HepG2 (cell line): ENCODE data around the gene TF. TPM values are rescaled to one million over a fixed set of nuclear protein-coding genes. Genes with fewer than 3 reads are reported as not detected.

Source experiments
- ATM ChIP-seq: fragments of 450-650 bp; IDR thresholded peaks from 2 replicates; pipeline ENCODE4 v1.7.1; 2017; ENCODE audit warnings: mild to moderate bottlenecking, borderline replicate concordance
- ERF ChIP-seq: IDR thresholded peaks from 2 replicates; pipeline ENCODE4 v1.6.1; 2018; ENCODE audit warnings: missing biosample characterization, missing genetic modification reagents
- GATAD1 ChIP-seq: IDR thresholded peaks from 2 replicates; pipeline ENCODE4 v1.6.1; 2016; ENCODE audit warnings: missing genetic modification reagents, missing compliant biosample characterization
- ISX ChIP-seq: sonication (generic); formaldehyde crosslinking; conservative IDR thresholded peaks from 2 replicates; pipeline ENCODE4 v1.5.0; 2020; ENCODE audit warnings: missing genetic modification reagents
- KDM3A ChIP-seq: IDR thresholded peaks from 2 replicates; pipeline ENCODE4 v1.6.1; 2018; ENCODE audit warnings: low read depth, missing compliant biosample characterization
- KLF12 ChIP-seq: sonication (generic); formaldehyde crosslinking; IDR thresholded peaks from 2 replicates; pipeline ENCODE4 v1.4.0; 2020; ENCODE audit warnings: missing genetic modification reagents, borderline replicate concordance
- MAZ ChIP-seq, 2 experiments: sonication (generic) in 1 of 2; formaldehyde crosslinking in 1 of 2; IDR thresholded peaks; 2 replicates each; pipeline versions ENCODE4 v1.5.0 to v1.6.1; 2012 to 2020; ENCODE audit warnings: low read depth in 2 of 2, mild to moderate bottlenecking in 2 of 2, borderline replicate concordance in 1 of 2, improper control_type of control experiment in 1 of 2, low read length in 1 of 2, missing genetic modification reagents in 1 of 2, moderate library complexity in 1 of 2
- MBNL3 ChIP-seq: fragments of 250-450 bp; sonication (Bioruptor Pico); conservative IDR thresholded peaks from 2 replicates; pipeline ENCODE4 v1.8.0; 2022; ENCODE audit warnings: mild to moderate bottlenecking, inconsistent platforms
- ZNF672 ChIP-seq: sonication (generic); formaldehyde crosslinking; IDR thresholded peaks from 2 replicates; pipeline ENCODE4 v1.8.1; 2022; ENCODE audit warnings: missing genetic modification reagents
- ZNF749 ChIP-seq: sonication (generic); formaldehyde crosslinking; IDR thresholded peaks from 2 replicates; pipeline ENCODE4 v1.8.0; 2022; ENCODE audit warnings: mild to moderate bottlenecking, missing genetic modification reagents, moderate library complexity, borderline replicate concordance
- polyA plus RNA-seq, 8 experiments: library from polyadenylated mRNA; depleted of rRNA in 3 of 8; stranded (reverse) in 7 of 8; unstranded in 1 of 8; fragments of >200 nt; fragmentation: Illumina TruSeq in 4 of 8; extraction: Trizol in 4 of 8; gene quantifications; 2 replicates each; pipeline versions ENCODE4 v1.2.1 to v1.2.3, GENCODE V29; 2011 to 2016; ENCODE audit warnings: low read depth in 4 of 8, missing spikeins in 1 of 8, mixed read lengths in 1 of 8; ENCODE audit not compliant: insufficient read depth in 1 of 8
- total RNA-seq, 5 experiments: library from RNA; depleted of rRNA; stranded (reverse); fragments of >200 nt; fragmentation: Illumina TruSeq; extraction: Trizol; gene quantifications; 2 replicates each; pipeline ENCODE4 v1.2.3, GENCODE V29; 2016; ENCODE audit warnings: low read depth in 1 of 5
- TF ChIP-seq, protein P1 (sequence below): IDR thresholded peaks from 2 replicates; pipeline ENCODE4 v1.6.1; 2016; ENCODE audit warnings: low read depth, control low read depth
- TF ChIP-seq, protein P2 (sequence below): sonication (generic); formaldehyde crosslinking; conservative IDR thresholded peaks from 2 replicates; pipeline ENCODE4 v1.5.0; 2020; ENCODE audit warnings: missing genetic modification reagents
- TF ChIP-seq, protein P3 (sequence below): sonication (generic); formaldehyde crosslinking; IDR thresholded peaks from 2 replicates; pipeline ENCODE4 v1.4.0; 2020; ENCODE audit warnings: missing genetic modification reagents, borderline replicate concordance
- TF ChIP-seq, protein P4 (sequence below): sonication (generic); formaldehyde crosslinking; IDR thresholded peaks from 2 replicates; pipeline ENCODE4 v1.5.1; 2020; ENCODE audit warnings: missing genetic modification reagents, mild to moderate bottlenecking, borderline replicate concordance
- TF ChIP-seq, protein P5 (sequence below): sonication (generic); formaldehyde crosslinking; IDR thresholded peaks from 2 replicates; pipeline ENCODE4 v1.8.0; 2022; ENCODE audit warnings: mild to moderate bottlenecking, missing genetic modification reagents, moderate library complexity
- TF ChIP-seq, protein P6 (sequence below): IDR thresholded peaks from 2 replicates; pipeline ENCODE4 v1.6.1; 2016; ENCODE audit warnings: mild to moderate bottlenecking, missing biosample characterization, missing genetic modification reagents
- TF ChIP-seq, protein P7 (sequence below): sonication (generic); formaldehyde crosslinking; IDR thresholded peaks from 2 replicates; pipeline ENCODE4 v1.4.0; 2020; ENCODE audit warnings: missing genetic modification reagents

The TF gene
- total and polyA plus RNA-seq, 2 of the 13 experiments (the other 11 are each of a cell fraction or from before 2014, with no cell fraction given): 10,074 to 11,821 TPM

DNA sequence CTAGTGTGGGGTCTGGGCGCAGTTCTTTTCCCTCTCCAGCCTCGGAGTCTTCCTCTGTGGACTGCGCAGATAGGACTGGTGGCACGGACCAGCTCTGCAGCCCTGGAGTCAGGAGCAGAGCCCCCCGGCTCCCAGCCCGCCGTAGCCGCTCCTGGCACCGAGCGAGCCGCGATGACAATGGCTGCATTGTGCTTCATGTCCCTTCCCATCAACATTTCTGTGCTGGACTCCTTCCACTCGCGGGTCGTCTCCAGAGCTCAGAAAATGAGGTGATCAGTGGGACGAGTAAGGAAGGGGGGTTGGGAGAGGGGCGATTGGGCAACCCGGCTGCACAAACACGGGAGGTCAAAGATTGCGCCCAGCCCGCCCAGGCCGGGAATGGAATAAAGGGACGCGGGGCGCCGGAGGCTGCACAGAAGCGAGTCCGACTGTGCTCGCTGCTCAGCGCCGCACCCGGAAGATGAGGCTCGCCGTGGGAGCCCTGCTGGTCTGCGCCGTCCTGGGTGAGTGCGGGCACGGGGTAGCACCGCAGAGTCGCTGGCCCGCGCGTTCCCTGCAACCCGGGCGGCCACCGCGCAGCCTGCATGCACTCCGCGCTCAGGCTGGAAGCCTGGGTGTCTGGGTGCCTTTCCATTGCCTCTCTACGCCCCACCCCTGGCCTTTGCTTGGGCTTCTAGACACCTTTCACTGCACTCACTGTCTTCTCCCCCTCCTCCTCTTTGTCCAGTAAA lies at the start of gene TF (continued):
- TF ChIP-seq, protein P1, sequence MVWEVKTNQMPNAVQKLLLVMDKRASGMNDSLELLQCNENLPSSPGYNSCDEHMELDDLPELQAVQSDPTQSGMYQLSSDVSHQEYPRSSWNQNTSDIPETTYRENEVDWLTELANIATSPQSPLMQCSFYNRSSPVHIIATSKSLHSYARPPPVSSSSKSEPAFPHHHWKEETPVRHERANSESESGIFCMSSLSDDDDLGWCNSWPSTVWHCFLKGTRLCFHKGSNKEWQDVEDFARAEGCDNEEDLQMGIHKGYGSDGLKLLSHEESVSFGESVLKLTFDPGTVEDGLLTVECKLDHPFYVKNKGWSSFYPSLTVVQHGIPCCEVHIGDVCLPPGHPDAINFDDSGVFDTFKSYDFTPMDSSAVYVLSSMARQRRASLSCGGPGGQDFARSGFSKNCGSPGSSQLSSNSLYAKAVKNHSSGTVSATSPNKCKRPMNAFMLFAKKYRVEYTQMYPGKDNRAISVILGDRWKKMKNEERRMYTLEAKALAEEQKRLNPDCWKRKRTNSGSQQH: peak; percentile 92; the same call in 1 of the 2 replicates
- TF ChIP-seq ISX (CRISPR knock-in tag) (no peak), KLF12 (CRISPR knock-in tag) (peak; percentile 50), MBNL3 (CRISPR knock-in tag) (no peak), MAZ (IDR thresholded peaks at IDR 0.05; ENCODE audit: borderline replicate concordance, low read depth, low read length) (no peak; the same call in 1 of the 2 replicates), MAZ (CRISPR knock-in tag; IDR thresholded peaks at IDR 0.05; ENCODE audit: low read depth) (peak; percentile 94), ZNF749 (CRISPR knock-in tag) (peak; percentile 92; the same call in 1 of the 2 replicates), ZNF672 (CRISPR knock-in tag) (peak; percentile 39; the same call in 1 of the 2 replicates), GATAD1 (CRISPR knock-in tag) (peak; percentile 51), ATM (no peak), ERF (CRISPR knock-in tag) (peak; percentile 91; the same call in 1 of the 2 replicates), KDM3A (CRISPR knock-in tag) (peak; percentile 98)
- TF ChIP-seq, protein P2, sequence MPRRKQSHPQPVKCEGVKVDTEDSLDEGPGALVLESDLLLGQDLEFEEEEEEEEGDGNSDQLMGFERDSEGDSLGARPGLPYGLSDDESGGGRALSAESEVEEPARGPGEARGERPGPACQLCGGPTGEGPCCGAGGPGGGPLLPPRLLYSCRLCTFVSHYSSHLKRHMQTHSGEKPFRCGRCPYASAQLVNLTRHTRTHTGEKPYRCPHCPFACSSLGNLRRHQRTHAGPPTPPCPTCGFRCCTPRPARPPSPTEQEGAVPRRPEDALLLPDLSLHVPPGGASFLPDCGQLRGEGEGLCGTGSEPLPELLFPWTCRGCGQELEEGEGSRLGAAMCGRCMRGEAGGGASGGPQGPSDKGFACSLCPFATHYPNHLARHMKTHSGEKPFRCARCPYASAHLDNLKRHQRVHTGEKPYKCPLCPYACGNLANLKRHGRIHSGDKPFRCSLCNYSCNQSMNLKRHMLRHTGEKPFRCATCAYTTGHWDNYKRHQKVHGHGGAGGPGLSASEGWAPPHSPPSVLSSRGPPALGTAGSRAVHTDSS (CRISPR knock-in tag): no peak
- TF ChIP-seq, protein P3, sequence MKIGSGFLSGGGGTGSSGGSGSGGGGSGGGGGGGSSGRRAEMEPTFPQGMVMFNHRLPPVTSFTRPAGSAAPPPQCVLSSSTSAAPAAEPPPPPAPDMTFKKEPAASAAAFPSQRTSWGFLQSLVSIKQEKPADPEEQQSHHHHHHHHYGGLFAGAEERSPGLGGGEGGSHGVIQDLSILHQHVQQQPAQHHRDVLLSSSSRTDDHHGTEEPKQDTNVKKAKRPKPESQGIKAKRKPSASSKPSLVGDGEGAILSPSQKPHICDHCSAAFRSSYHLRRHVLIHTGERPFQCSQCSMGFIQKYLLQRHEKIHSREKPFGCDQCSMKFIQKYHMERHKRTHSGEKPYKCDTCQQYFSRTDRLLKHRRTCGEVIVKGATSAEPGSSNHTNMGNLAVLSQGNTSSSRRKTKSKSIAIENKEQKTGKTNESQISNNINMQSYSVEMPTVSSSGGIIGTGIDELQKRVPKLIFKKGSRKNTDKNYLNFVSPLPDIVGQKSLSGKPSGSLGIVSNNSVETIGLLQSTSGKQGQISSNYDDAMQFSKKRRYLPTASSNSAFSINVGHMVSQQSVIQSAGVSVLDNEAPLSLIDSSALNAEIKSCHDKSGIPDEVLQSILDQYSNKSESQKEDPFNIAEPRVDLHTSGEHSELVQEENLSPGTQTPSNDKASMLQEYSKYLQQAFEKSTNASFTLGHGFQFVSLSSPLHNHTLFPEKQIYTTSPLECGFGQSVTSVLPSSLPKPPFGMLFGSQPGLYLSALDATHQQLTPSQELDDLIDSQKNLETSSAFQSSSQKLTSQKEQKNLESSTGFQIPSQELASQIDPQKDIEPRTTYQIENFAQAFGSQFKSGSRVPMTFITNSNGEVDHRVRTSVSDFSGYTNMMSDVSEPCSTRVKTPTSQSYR: peak; percentile 96
- TF ChIP-seq, protein P4, sequence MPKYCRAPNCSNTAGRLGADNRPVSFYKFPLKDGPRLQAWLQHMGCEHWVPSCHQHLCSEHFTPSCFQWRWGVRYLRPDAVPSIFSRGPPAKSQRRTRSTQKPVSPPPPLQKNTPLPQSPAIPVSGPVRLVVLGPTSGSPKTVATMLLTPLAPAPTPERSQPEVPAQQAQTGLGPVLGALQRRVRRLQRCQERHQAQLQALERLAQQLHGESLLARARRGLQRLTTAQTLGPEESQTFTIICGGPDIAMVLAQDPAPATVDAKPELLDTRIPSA: peak; percentile 88; the same call in 1 of the 2 replicates
- TF ChIP-seq, protein P5, sequence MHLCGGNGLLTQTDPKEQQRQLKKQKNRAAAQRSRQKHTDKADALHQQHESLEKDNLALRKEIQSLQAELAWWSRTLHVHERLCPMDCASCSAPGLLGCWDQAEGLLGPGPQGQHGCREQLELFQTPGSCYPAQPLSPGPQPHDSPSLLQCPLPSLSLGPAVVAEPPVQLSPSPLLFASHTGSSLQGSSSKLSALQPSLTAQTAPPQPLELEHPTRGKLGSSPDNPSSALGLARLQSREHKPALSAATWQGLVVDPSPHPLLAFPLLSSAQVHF: peak; percentile 79; the same call in 1 of the 2 replicates
- TF ChIP-seq, protein P6, sequence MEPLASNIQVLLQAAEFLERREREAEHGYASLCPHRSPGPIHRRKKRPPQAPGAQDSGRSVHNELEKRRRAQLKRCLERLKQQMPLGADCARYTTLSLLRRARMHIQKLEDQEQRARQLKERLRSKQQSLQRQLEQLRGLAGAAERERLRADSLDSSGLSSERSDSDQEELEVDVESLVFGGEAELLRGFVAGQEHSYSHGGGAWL: peak; percentile 76
- TF ChIP-seq, protein P7, sequence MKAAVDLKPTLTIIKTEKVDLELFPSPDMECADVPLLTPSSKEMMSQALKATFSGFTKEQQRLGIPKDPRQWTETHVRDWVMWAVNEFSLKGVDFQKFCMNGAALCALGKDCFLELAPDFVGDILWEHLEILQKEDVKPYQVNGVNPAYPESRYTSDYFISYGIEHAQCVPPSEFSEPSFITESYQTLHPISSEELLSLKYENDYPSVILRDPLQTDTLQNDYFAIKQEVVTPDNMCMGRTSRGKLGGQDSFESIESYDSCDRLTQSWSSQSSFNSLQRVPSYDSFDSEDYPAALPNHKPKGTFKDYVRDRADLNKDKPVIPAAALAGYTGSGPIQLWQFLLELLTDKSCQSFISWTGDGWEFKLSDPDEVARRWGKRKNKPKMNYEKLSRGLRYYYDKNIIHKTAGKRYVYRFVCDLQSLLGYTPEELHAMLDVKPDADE (CRISPR knock-in tag): no peak
